ENCODE results near the gene SYTL3.

DNA sequence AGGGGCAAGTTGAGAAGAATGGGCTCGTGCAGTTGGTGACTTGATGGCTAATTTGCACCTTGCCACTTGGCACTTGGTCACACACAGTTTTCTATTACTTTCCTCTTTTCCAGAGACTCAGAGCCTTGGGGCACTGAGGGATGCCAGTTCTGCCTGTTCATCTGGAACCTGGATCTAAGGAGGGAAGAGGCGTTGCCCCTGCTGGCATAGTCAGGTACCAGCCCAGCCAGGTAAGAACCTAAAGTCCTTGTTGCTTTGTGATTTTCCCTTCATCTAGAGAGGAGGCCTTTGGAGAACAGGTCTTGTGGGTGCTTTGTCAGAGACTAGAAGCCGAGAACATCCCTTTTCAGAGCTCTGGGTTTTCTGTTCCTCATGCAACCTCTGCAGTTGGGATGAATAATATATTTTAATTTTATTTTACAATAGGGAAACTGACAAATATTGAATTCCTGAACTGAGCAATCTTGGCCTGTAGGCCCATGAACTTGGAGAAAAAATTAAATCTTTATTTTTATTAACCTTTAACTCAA, 11.4 kb downstream of the SYTL3 start:
- TF ChIP-seq, protein P1, sequence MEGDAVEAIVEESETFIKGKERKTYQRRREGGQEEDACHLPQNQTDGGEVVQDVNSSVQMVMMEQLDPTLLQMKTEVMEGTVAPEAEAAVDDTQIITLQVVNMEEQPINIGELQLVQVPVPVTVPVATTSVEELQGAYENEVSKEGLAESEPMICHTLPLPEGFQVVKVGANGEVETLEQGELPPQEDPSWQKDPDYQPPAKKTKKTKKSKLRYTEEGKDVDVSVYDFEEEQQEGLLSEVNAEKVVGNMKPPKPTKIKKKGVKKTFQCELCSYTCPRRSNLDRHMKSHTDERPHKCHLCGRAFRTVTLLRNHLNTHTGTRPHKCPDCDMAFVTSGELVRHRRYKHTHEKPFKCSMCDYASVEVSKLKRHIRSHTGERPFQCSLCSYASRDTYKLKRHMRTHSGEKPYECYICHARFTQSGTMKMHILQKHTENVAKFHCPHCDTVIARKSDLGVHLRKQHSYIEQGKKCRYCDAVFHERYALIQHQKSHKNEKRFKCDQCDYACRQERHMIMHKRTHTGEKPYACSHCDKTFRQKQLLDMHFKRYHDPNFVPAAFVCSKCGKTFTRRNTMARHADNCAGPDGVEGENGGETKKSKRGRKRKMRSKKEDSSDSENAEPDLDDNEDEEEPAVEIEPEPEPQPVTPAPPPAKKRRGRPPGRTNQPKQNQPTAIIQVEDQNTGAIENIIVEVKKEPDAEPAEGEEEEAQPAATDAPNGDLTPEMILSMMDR (IDR thresholded peaks at IDR 0.05), result no peak
- no peak for TF ChIP-seq POLR2A (IDR thresholded peaks at IDR 0.05)
